ENCODE measurements around the gene CCT8L2. TPM values are rescaled to one million over a fixed set of nuclear protein-coding genes. Genes with fewer than 3 reads are reported as not detected.
"Not testable (repeated sequence)": the region's sequence is repeated elsewhere in the genome, so short reads cannot be mapped to it uniquely, and the experiment has no call there.

Gene CCT8L2
- total RNA-seq, 8 experiments from 2014 or later: 0.08 to 0.31 (median 0.19) TPM; not detected in 4

- no peak overlapping the region for H3K4me3 ChIP-seq
- in situ Hi-C loops (cut with MboI; ENCODE audit: low pct_unique_long_range_greater_than_20kb in 2 of 9, low sequenced_read_pairs in 9 of 9, unreplicated experiment in 9 of 9): no loop called here
- H3K4me1 ChIP-seq (replicated peaks in 1 of 2): no peaks in the 10 kb centered on the region
- WGBS, 10 experiments: 0 to 60% (median 39%) methylated on average over 1 to 6 of the region's 6 CpGs; no CpG with 5 or more reads in 2 of the 10 experiments
- H3K27ac ChIP-seq: no peak overlapping the region
- no peak for ATAC-seq (replicated peaks in 6 of 8)
Measured at GRCh38 chr22:16603448-16603768, 10.8 kb upstream of the CCT8L2 start.

- H3K27ac ChIP-seq; H3K4me1 ChIP-seq (replicated peaks in 1 of 2); in situ Hi-C loops (cut with MboI; ENCODE audit: low pct_unique_long_range_greater_than_20kb in 2 of 9, low sequenced_read_pairs in 9 of 9, unreplicated experiment in 9 of 9); H3K4me3 ChIP-seq; ATAC-seq (replicated peaks in 6 of 8): not testable (repeated sequence)
- WGBS, 10 experiments: 0 to 84% (median 47%) methylated on average over 1 to 21 of the region's 33 CpGs; no CpG with 5 or more reads in 2 of the 10 experiments
Measured at GRCh38 chr22:16602728-16603447, 10.3 kb upstream of the CCT8L2 start.

DNA sequence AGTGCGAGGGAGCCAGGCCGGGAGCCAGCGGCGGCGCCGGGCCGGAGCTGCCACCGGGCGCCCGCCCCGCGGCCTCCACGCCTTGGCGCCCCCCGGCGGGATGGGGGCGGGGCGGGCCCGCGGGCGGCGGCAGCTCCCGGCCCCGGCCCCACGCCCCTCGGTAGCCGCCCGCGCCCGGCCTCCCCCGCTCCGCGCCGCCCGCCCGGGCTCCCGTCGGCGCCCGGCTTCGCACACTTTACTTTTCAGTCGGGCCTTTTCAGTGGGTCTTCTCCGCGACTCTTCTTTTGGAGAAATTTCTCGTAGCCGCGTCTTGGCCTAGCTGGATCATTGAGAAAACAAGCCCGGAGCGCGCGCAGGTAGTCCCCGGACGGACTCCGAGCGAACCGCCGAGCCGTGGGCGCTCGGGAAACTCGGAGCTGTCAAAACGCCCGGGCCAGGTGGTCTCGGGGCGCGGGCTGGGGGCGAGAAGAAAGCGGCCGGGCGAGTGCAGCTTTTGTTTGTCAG lies 9.7 kb upstream of the CCT8L2 start:
- WGBS, 10 experiments: 90 to 100% methylated on average over 3 to 14 of the region's 70 CpGs; no CpG with 5 or more reads in 8 of the 10 experiments
- in situ Hi-C loops (cut with MboI; ENCODE audit: low pct_unique_long_range_greater_than_20kb in 2 of 9, low sequenced_read_pairs in 9 of 9, unreplicated experiment in 9 of 9); H3K4me1 ChIP-seq (replicated peaks in 1 of 2); H3K27ac ChIP-seq; ATAC-seq (replicated peaks in 6 of 8); H3K4me3 ChIP-seq: not testable (repeated sequence)

- WGBS, 10 experiments: 0% methylated on average over 1 of the region's 100 CpGs; no CpG with 5 or more reads in 9 of the 10 experiments
- no peak overlapping the region for H3K4me3 ChIP-seq
- in situ Hi-C loops (cut with MboI; ENCODE audit: low pct_unique_long_range_greater_than_20kb in 2 of 9, low sequenced_read_pairs in 9 of 9, unreplicated experiment in 9 of 9): no loop called here
- ATAC-seq (replicated peaks in 6 of 8): peak in 2 of 8 experiments; percentile 45 to 63
- no peaks in the 10 kb centered on the region for H3K4me1 ChIP-seq (replicated peaks in 1 of 2)
- H3K27ac ChIP-seq: no peak overlapping the region
Measured at GRCh38 chr22:16601437-16602223, 9.0 kb upstream of the CCT8L2 start.

GRCh38 chr22:16600644-16601436 lies 8.2 kb upstream of the CCT8L2 start:
- H3K4me1 ChIP-seq (replicated peaks in 1 of 2); in situ Hi-C loops (cut with MboI; ENCODE audit: low pct_unique_long_range_greater_than_20kb in 2 of 9, low sequenced_read_pairs in 9 of 9, unreplicated experiment in 9 of 9); H3K4me3 ChIP-seq: not testable (repeated sequence)
- WGBS, 10 experiments: 0 to 83% (median 30%) methylated on average over 1 to 18 of the region's 71 CpGs; no CpG with 5 or more reads in 1 of the 10 experiments
- ATAC-seq (replicated peaks in 6 of 8): peak in 1 of 8 experiments; percentile 54
- peak overlapping the region in 1 of 2 donors; percentile 51 for H3K27ac ChIP-seq

GRCh38 chr22:16599648-16600047 lies 7.0 kb upstream of the CCT8L2 start:
- WGBS, 10 experiments: 0 to 65% (median 30%) methylated on average over 1 to 3 of the region's 4 CpGs; no CpG with 5 or more reads in 2 of the 10 experiments

DNA sequence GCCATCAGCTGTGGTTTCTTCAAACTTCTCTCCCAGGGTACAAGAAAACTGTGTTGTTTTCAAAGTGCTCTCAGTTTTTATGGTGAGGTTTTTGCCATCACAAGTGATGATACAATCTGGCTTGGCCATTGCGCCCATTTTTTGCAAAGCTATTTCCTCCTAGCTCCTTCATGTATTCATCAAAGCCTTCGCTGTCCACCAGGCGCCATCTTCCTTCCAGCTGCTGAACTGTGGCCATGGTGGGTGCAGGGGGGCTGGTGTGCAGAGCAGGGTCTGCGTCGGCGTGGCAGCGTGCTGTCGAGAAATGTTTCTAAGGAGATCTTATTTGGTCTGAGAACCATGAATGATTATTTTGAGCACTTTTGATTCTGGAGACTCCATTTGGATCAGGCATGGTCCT lies 2.6 kb upstream of the CCT8L2 start:
- in situ Hi-C loops (cut with MboI; ENCODE audit: low pct_unique_long_range_greater_than_20kb in 2 of 9, low sequenced_read_pairs in 9 of 9, unreplicated experiment in 9 of 9); ATAC-seq (replicated peaks in 6 of 8): not testable (repeated sequence)

More at GRCh38 chr22:16599648-16600047, 7.0 kb upstream of the CCT8L2 start:
- ATAC-seq (replicated peaks in 6 of 8); H3K4me3 ChIP-seq; in situ Hi-C loops (cut with MboI; ENCODE audit: low pct_unique_long_range_greater_than_20kb in 2 of 9, low sequenced_read_pairs in 9 of 9, unreplicated experiment in 9 of 9); H3K4me1 ChIP-seq (replicated peaks in 1 of 2); H3K27ac ChIP-seq: not testable (repeated sequence)

DNA sequence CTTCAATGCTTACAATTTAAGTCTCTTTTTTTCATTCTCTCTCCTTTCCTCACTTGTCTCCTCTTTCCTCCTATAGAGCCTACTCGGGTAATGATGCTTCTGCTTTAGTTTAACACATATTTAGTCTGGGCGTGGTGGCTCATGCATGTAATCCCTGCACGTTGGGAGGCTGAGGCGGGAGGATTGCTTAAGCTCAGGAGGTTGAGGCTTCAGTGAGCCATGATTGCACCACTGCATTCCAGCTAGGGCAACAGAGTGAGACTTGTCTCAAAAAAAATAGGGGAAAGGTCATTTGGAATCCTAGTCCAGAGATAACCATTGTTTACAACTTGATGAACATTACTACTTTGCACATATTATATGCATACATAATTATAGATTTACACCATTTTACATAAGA lies 1.4 kb upstream of the CCT8L2 start:
- ATAC-seq (replicated peaks in 6 of 8): no peak
- WGBS, 10 experiments: 15 to 80% (median 33%) methylated on average over 2 to 4 of the region's 4 CpGs; no CpG with 5 or more reads in 3 of the 10 experiments
- no peak overlapping the region for H3K4me3 ChIP-seq
- in situ Hi-C loops (cut with MboI; ENCODE audit: low pct_unique_long_range_greater_than_20kb in 2 of 9, low sequenced_read_pairs in 9 of 9, unreplicated experiment in 9 of 9): no loop called here
- H3K27ac ChIP-seq: no peak overlapping the region
- H3K4me1 ChIP-seq (replicated peaks in 1 of 2): no peaks in the 10 kb centered on the region

More for the DNA sequence above, 2.6 kb upstream of the CCT8L2 start:
- not testable (repeated sequence) for H3K27ac ChIP-seq; H3K4me3 ChIP-seq; H3K4me1 ChIP-seq (replicated peaks in 1 of 2)
- WGBS, 10 experiments: 0 to 80% (median 42%) methylated on average over 1 to 4 of the region's 8 CpGs; no CpG with 5 or more reads in 5 of the 10 experiments

- in situ Hi-C loops (cut with MboI; ENCODE audit: low pct_unique_long_range_greater_than_20kb in 2 of 9, low sequenced_read_pairs in 9 of 9, unreplicated experiment in 9 of 9); H3K4me1 ChIP-seq (replicated peaks in 1 of 2); H3K27ac ChIP-seq; H3K4me3 ChIP-seq; ATAC-seq (replicated peaks in 6 of 8): not testable (repeated sequence)
- 0 to 100% (median 100%) methylated on average over 1 to 3 of the region's 11 CpGs; no CpG with 5 or more reads in 7 of the 10 experiments for WGBS, 10 experiments
Measured at GRCh38 chr22:16592231-16592630, 379 bp downstream of the CCT8L2 start.

DNA sequence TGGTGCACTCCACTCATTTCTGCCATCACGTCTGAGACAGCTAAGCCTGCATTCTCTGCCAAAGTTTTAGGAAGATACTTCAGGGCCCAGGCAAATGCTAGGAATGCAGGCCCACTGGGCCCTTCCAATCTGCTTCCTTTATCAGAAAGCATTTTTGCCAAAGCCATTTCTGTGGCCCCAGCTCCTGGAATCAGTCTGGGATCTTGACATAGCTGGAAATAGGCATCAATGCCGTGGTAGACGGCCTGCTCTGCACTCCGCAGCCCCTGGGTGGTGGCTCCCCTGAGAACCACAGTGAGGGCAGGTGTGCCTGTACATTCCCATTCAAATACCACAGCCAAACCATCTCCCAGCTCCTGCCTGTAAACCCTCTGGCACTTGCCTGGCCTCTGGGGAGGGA lies 1.5 kb downstream of the CCT8L2 start:
- H3K4me1 ChIP-seq (replicated peaks in 1 of 2); H3K27ac ChIP-seq; ATAC-seq (replicated peaks in 6 of 8); in situ Hi-C loops (cut with MboI; ENCODE audit: low pct_unique_long_range_greater_than_20kb in 2 of 9, low sequenced_read_pairs in 9 of 9, unreplicated experiment in 9 of 9); H3K4me3 ChIP-seq: not testable (repeated sequence)
- 30 to 36% methylated on average over 2 to 3 of the region's 4 CpGs; no CpG with 5 or more reads in 8 of the 10 experiments for WGBS, 10 experiments

- no peak overlapping the region for H3K4me3 ChIP-seq
- no peak overlapping the region for H3K27ac ChIP-seq
- in situ Hi-C loops (cut with MboI; ENCODE audit: low pct_unique_long_range_greater_than_20kb in 2 of 9, low sequenced_read_pairs in 9 of 9, unreplicated experiment in 9 of 9): no loop called here
- 0 to 40% (median 10%) methylated on average over 1 to 2 of the region's 3 CpGs; no CpG with 5 or more reads in 5 of the 10 experiments for WGBS, 10 experiments
- no peak for ATAC-seq (replicated peaks in 6 of 8)
- no peaks in the 10 kb centered on the region for H3K4me1 ChIP-seq (replicated peaks in 1 of 2)
Measured at GRCh38 chr22:16586991-16587390, 5.6 kb downstream of the CCT8L2 start.

DNA sequence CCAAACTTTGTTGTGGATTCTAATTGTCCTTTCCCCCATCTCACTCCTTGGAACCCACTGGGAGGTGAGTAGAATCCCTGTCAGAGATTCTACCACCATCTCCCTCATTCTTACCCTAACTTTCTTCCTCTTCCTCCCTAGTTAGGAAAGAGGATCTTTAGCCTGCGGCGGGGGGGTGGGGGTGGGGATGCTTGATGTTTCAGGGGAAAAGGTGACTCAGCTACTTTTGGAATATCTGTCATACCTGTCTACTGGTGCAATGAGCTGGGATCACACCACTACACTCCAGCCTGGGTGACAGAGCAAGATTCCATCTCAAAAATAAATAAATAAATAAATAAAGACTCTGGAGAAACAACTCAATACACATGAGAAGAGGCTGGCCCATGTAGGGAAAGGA lies 6.4 kb downstream of the CCT8L2 start:
- H3K4me1 ChIP-seq (replicated peaks in 1 of 2): no peaks in the 10 kb centered on the region
- H3K27ac ChIP-seq: no peak overlapping the region
- no peak for ATAC-seq (replicated peaks in 6 of 8)
- 89% methylated on average over 2 of the region's 2 CpGs; no CpG with 5 or more reads in 9 of the 10 experiments for WGBS, 10 experiments
- no peak overlapping the region for H3K4me3 ChIP-seq
- in situ Hi-C loops (cut with MboI; ENCODE audit: low pct_unique_long_range_greater_than_20kb in 2 of 9, low sequenced_read_pairs in 9 of 9, unreplicated experiment in 9 of 9): no loop called here

Data from motor neuron (in vitro differentiated cells).